Measurements from ENCODE around the gene BCS1L. TPM values are rescaled to one million over a fixed set of nuclear protein-coding genes. Genes with fewer than 3 reads are reported as not detected.

BCS1L gene
- total and polyA plus RNA-seq, 2 experiments from 2014 or later, result 24.3 to 48.1 TPM

- no peaks in the 10 kb centered on the region for H3K4me1 ChIP-seq (ENCODE audit: insufficient read depth)
- no peaks in the 10 kb centered on the region for H3K27me3 ChIP-seq
- no peaks in the 10 kb centered on the region for H3K36me3 ChIP-seq (replicated peaks; ENCODE audit: insufficient read depth, low read depth)
- H3K9me2 ChIP-seq (replicated peaks; ENCODE audit: insufficient read depth), result no peaks in the 10 kb centered on the region
- no peaks in the 10 kb centered on the region for H4K20me1 ChIP-seq (ENCODE audit: insufficient read depth, poor library complexity, severe bottlenecking)
- 81% methylated on average over 3 of the region's 3 CpGs for WGBS (ENCODE audit: low lambda C conversion rate, missing lambda C conversion rate)
- H2AFZ ChIP-seq, result no peak overlapping the region
- DNase-seq (ENCODE audit: low spot score), result no peak
- TF ChIP-seq EZH2phosphoT487 (IDR thresholded peaks at IDR 0.05; ENCODE audit: low read depth, severe bottlenecking, unreplicated experiment) (no peak), CTCF (IDR thresholded peaks at IDR 0.05; ENCODE audit: poor library complexity) (no peak), EZH2 (IDR thresholded peaks at IDR 0.05; ENCODE audit: borderline replicate concordance) (no peak)
- no peak overlapping the region for H3K4me2 ChIP-seq
- no peak overlapping the region for H3K27ac ChIP-seq
- no peaks in the 10 kb centered on the region for H3K9me3 ChIP-seq (ENCODE audit: low read depth)
- H3K79me2 ChIP-seq, result no peaks in the 10 kb centered on the region
- H3K4me3 ChIP-seq, result no peak overlapping the region
Measured at GRCh38 chr2:218694405-218695145, 35.1 kb downstream of the BCS1L start.

GRCh38 chr2:218698885-218699284 is 39.4 kb downstream of the BCS1L start:
- no peaks in the 10 kb centered on the region for H3K9me3 ChIP-seq (ENCODE audit: low read depth)
- TF ChIP-seq EZH2 (IDR thresholded peaks at IDR 0.05; ENCODE audit: borderline replicate concordance) (no peak), EZH2phosphoT487 (IDR thresholded peaks at IDR 0.05; ENCODE audit: low read depth, severe bottlenecking, unreplicated experiment) (no peak), CTCF (IDR thresholded peaks at IDR 0.05; ENCODE audit: poor library complexity) (no peak)
- H3K27ac ChIP-seq, result no peak overlapping the region
- H3K27me3 ChIP-seq, result no peaks in the 10 kb centered on the region
- H3K36me3 ChIP-seq (replicated peaks; ENCODE audit: insufficient read depth, low read depth), result no peaks in the 10 kb centered on the region
- no peak overlapping the region for H3K4me2 ChIP-seq
- H4K20me1 ChIP-seq (ENCODE audit: insufficient read depth, poor library complexity, severe bottlenecking), result no peaks in the 10 kb centered on the region
- no peaks in the 10 kb centered on the region for H3K4me1 ChIP-seq (ENCODE audit: insufficient read depth)
- no peaks in the 10 kb centered on the region for H3K79me2 ChIP-seq
- WGBS (ENCODE audit: low lambda C conversion rate, missing lambda C conversion rate), result 96% methylated on average over 8 of the region's 8 CpGs
- H2AFZ ChIP-seq, result no peak overlapping the region
- no peak overlapping the region for H3K4me3 ChIP-seq
- H3K9me2 ChIP-seq (replicated peaks; ENCODE audit: insufficient read depth), result no peaks in the 10 kb centered on the region
- no peak for DNase-seq (ENCODE audit: low spot score)

GRCh38 chr2:218701806-218702205 is 42.3 kb downstream of the BCS1L start:
- no peaks in the 10 kb centered on the region for H3K9me2 ChIP-seq (replicated peaks; ENCODE audit: insufficient read depth)
- no peak overlapping the region for H3K4me3 ChIP-seq
- no peaks in the 10 kb centered on the region for H3K79me2 ChIP-seq
- no peaks in the 10 kb centered on the region for H3K9me3 ChIP-seq (ENCODE audit: low read depth)
- H3K27me3 ChIP-seq, result no peaks in the 10 kb centered on the region
- no peaks in the 10 kb centered on the region for H4K20me1 ChIP-seq (ENCODE audit: insufficient read depth, poor library complexity, severe bottlenecking)
- H3K4me1 ChIP-seq (ENCODE audit: insufficient read depth), result no peaks in the 10 kb centered on the region
- TF ChIP-seq CTCF (IDR thresholded peaks at IDR 0.05; ENCODE audit: poor library complexity) (no peak), EZH2 (IDR thresholded peaks at IDR 0.05; ENCODE audit: borderline replicate concordance) (no peak), EZH2phosphoT487 (IDR thresholded peaks at IDR 0.05; ENCODE audit: low read depth, severe bottlenecking, unreplicated experiment) (no peak)
- no peaks in the 10 kb centered on the region for H3K36me3 ChIP-seq (replicated peaks; ENCODE audit: insufficient read depth, low read depth)
- DNase-seq (ENCODE audit: low spot score), result no peak
- H2AFZ ChIP-seq, result no peak overlapping the region
- H3K4me2 ChIP-seq, result no peak overlapping the region
- no peak overlapping the region for H3K27ac ChIP-seq
- 89% methylated on average over 2 of the region's 2 CpGs for WGBS (ENCODE audit: low lambda C conversion rate, missing lambda C conversion rate)

All from hepatocyte (in vitro differentiated cells).